ENCODE measurements around the gene STON2. TPM values are rescaled to one million over a fixed set of nuclear protein-coding genes. Genes with fewer than 3 reads are reported as not detected.

STON2 gene
- total RNA-seq, 1 donor from 2014 or later, result 0.30 TPM

- intact Hi-C loops (cut with micrococcal nuclease), result no loop called here
- Mint-ChIP-seq H3K36me3 (ENCODE audit: low read depth) (no peaks in the 10 kb centered on the region), H3K27me3 (peaks cover 11% of the 10 kb centered on the region), H3K27ac (no peak overlapping the region), H3K4me1 (no peaks in the 10 kb centered on the region), H3K4me3 (no peak overlapping the region), H3K9me3 (no peaks in the 10 kb centered on the region)
- DNase-seq, result no peak
These were observed 54.3 kb downstream of the STON2 start for GRCh38 chr14:81345781-81346180.

- no peaks in the 10 kb centered on the region for H3K4me1 Mint-ChIP-seq
- intact Hi-C loops (cut with micrococcal nuclease), result no loop called here
- no peak overlapping the region for H3K27ac Mint-ChIP-seq
- DNase-seq, result no peak
- no peaks in the 10 kb centered on the region for H3K36me3 Mint-ChIP-seq (ENCODE audit: low read depth)
- H3K4me3 Mint-ChIP-seq, result no peak overlapping the region
- H3K27me3 Mint-ChIP-seq, result peaks cover 11% of the 10 kb centered on the region
- no peaks in the 10 kb centered on the region for H3K9me3 Mint-ChIP-seq
These were observed 55.5 kb downstream of the STON2 start for GRCh38 chr14:81344481-81345160.

GRCh38 chr14:81343701-81344100, 56.4 kb downstream of the STON2 start:
- Mint-ChIP-seq H3K4me3 (no peak overlapping the region), H3K27me3 (peaks cover 8% of the 10 kb centered on the region), H3K27ac (no peak overlapping the region), H3K9me3 (no peaks in the 10 kb centered on the region), H3K4me1 (no peaks in the 10 kb centered on the region), H3K36me3 (ENCODE audit: low read depth) (no peaks in the 10 kb centered on the region)
- DNase-seq, result no peak
- intact Hi-C loops (cut with micrococcal nuclease), result no loop called here

GRCh38 chr14:81342850-81343580, 57.1 kb downstream of the STON2 start:
- intact Hi-C loops (cut with micrococcal nuclease), result no loop called here
- Mint-ChIP-seq H3K4me3 (no peak overlapping the region), H3K9me3 (no peaks in the 10 kb centered on the region), H3K4me1 (no peaks in the 10 kb centered on the region), H3K36me3 (ENCODE audit: low read depth) (no peaks in the 10 kb centered on the region), H3K27me3 (peaks cover 4% of the 10 kb centered on the region), H3K27ac (no peak overlapping the region)
- no peak for DNase-seq

- no peaks in the 10 kb centered on the region for H3K36me3 Mint-ChIP-seq (ENCODE audit: low read depth)
- no peak for DNase-seq
- intact Hi-C loops (cut with micrococcal nuclease), result no loop called here
- H3K4me3 Mint-ChIP-seq, result no peak overlapping the region
- H3K4me1 Mint-ChIP-seq, result no peaks in the 10 kb centered on the region
- no peaks in the 10 kb centered on the region for H3K27me3 Mint-ChIP-seq
- no peaks in the 10 kb centered on the region for H3K9me3 Mint-ChIP-seq
- no peak overlapping the region for H3K27ac Mint-ChIP-seq
These were observed 58.3 kb downstream of the STON2 start for GRCh38 chr14:81341781-81342180.

- Mint-ChIP-seq H3K4me3 (no peak overlapping the region), H3K36me3 (ENCODE audit: low read depth) (no peaks in the 10 kb centered on the region), H3K4me1 (no peaks in the 10 kb centered on the region)
These were observed 58.8 kb downstream of the STON2 start for GRCh38 chr14:81341370-81341769.

GRCh38 chr14:81340201-81340600, 59.9 kb downstream of the STON2 start:
- H3K9me3 Mint-ChIP-seq, result no peaks in the 10 kb centered on the region
- no peaks in the 10 kb centered on the region for H3K27me3 Mint-ChIP-seq
- H3K27ac Mint-ChIP-seq, result no peak overlapping the region
- H3K36me3 Mint-ChIP-seq (ENCODE audit: low read depth), result no peaks in the 10 kb centered on the region
- no peak for DNase-seq
- H3K4me3 Mint-ChIP-seq, result no peak overlapping the region
- H3K4me1 Mint-ChIP-seq, result no peaks in the 10 kb centered on the region
- intact Hi-C loops (cut with micrococcal nuclease), result no loop called here

More at GRCh38 chr14:81341370-81341769, 58.8 kb downstream of the STON2 start:
- intact Hi-C loops (cut with micrococcal nuclease), result no loop called here
- no peaks in the 10 kb centered on the region for H3K27me3 Mint-ChIP-seq
- no peak for DNase-seq
- no peak overlapping the region for H3K27ac Mint-ChIP-seq
- no peaks in the 10 kb centered on the region for H3K9me3 Mint-ChIP-seq

GRCh38 chr14:81337073-81337472, 63.1 kb downstream of the STON2 start:
- Mint-ChIP-seq H3K9me3 (no peaks in the 10 kb centered on the region), H3K27me3 (peaks cover 3% of the 10 kb centered on the region), H3K4me1 (no peaks in the 10 kb centered on the region), H3K4me3 (no peak overlapping the region), H3K27ac (no peak overlapping the region), H3K36me3 (ENCODE audit: low read depth) (no peaks in the 10 kb centered on the region)
- no peak for DNase-seq
- intact Hi-C loops (cut with micrococcal nuclease), result no loop called here

- Mint-ChIP-seq H3K4me3 (no peak overlapping the region), H3K4me1 (no peaks in the 10 kb centered on the region), H3K9me3 (no peaks in the 10 kb centered on the region), H3K27ac (no peak overlapping the region), H3K27me3 (peaks cover 6% of the 10 kb centered on the region), H3K36me3 (ENCODE audit: low read depth) (no peaks in the 10 kb centered on the region)
- intact Hi-C loops (cut with micrococcal nuclease), result no loop called here
- DNase-seq, result no peak
These were observed 64.1 kb downstream of the STON2 start for GRCh38 chr14:81336009-81336408.

- DNase-seq, result no peak
- Mint-ChIP-seq H3K4me1 (no peaks in the 10 kb centered on the region), H3K4me3 (no peak overlapping the region), H3K36me3 (ENCODE audit: low read depth) (no peaks in the 10 kb centered on the region), H3K27me3 (peaks cover 6% of the 10 kb centered on the region), H3K27ac (no peak overlapping the region), H3K9me3 (no peaks in the 10 kb centered on the region)
- intact Hi-C loops (cut with micrococcal nuclease), result no loop called here
These were observed 67.4 kb downstream of the STON2 start for GRCh38 chr14:81332725-81333124.

GRCh38 chr14:81331229-81332021, 68.7 kb downstream of the STON2 start:
- DNase-seq, result no peak
- intact Hi-C loops (cut with micrococcal nuclease), result no loop called here
- no peaks in the 10 kb centered on the region for H3K9me3 Mint-ChIP-seq
- H3K27ac Mint-ChIP-seq, result no peak overlapping the region
- H3K36me3 Mint-ChIP-seq (ENCODE audit: low read depth), result no peaks in the 10 kb centered on the region
- no peak overlapping the region for H3K4me3 Mint-ChIP-seq
- no peaks in the 10 kb centered on the region for H3K4me1 Mint-ChIP-seq
- H3K27me3 Mint-ChIP-seq, result peaks cover 6% of the 10 kb centered on the region

- Mint-ChIP-seq H3K4me1 (no peaks in the 10 kb centered on the region), H3K27me3 (peaks cover 9% of the 10 kb centered on the region), H3K27ac (no peak overlapping the region), H3K36me3 (ENCODE audit: low read depth) (no peaks in the 10 kb centered on the region), H3K4me3 (no peak overlapping the region), H3K9me3 (no peaks in the 10 kb centered on the region)
- intact Hi-C loops (cut with micrococcal nuclease), result no loop called here
- DNase-seq, result no peak
These were observed 69.5 kb downstream of the STON2 start for GRCh38 chr14:81330619-81331122.

- Mint-ChIP-seq H3K27me3 (peaks cover 11% of the 10 kb centered on the region), H3K36me3 (ENCODE audit: low read depth) (no peaks in the 10 kb centered on the region), H3K27ac (no peak overlapping the region), H3K4me1 (no peaks in the 10 kb centered on the region), H3K9me3 (no peaks in the 10 kb centered on the region), H3K4me3 (no peak overlapping the region)
- DNase-seq, result no peak
- intact Hi-C loops (cut with micrococcal nuclease), result no loop called here
These were observed 70.3 kb downstream of the STON2 start for GRCh38 chr14:81329640-81330381.

Data from activated CD4-positive, alpha-beta T cell treated with anti-CD3 and anti-CD28 coated beads, Interleukin-2, amount 10 ng/mL, durations not matched to agents 24 days and 14 days (primary cell).